ENCODE measurements around the gene ZNF202. TPM values are rescaled to one million over a fixed set of nuclear protein-coding genes. Genes with fewer than 3 reads are reported as not detected.

ZNF202 gene
- total and polyA plus RNA-seq, 2 of the 13 experiments (the other 11 are each of a cell fraction or from before 2014, with no cell fraction given): 7.7 to 7.9 TPM

DNA sequence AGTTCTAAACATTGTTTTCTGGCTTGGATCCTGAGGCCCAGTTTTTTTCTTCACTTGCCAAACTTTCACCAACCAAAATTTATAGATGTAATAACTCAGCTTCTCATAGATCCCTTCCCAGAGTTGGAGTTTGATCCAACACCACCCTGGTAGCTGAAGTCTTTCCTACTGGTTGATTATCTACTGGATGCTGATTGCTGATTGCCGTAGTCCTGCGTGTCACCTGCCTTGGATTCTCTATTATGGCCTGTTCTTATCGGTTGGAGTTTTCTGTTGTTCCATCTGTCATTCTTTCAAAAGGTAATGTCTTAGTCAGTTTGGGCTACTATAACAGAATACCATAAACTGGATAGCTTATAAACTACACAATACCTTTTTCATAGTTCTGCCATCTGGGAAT, 30.2 kb upstream of the ZNF202 start (continued):
- TF ChIP-seq, protein P1, sequence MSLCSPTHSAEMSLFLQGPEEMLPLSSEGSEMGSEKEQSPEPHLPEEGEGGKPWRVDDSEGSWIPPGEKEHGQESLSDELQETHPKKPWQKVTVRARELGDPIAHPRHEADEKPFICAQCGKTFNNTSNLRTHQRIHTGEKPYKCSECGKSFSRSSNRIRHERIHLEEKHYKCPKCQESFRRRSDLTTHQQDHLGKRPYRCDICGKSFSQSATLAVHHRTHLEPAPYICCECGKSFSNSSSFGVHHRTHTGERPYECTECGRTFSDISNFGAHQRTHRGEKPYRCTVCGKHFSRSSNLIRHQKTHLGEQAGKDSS (CRISPR knock-in tag; IDR thresholded peaks at IDR 0.05; ENCODE audit: borderline replicate concordance, low read depth): no peak

DNA sequence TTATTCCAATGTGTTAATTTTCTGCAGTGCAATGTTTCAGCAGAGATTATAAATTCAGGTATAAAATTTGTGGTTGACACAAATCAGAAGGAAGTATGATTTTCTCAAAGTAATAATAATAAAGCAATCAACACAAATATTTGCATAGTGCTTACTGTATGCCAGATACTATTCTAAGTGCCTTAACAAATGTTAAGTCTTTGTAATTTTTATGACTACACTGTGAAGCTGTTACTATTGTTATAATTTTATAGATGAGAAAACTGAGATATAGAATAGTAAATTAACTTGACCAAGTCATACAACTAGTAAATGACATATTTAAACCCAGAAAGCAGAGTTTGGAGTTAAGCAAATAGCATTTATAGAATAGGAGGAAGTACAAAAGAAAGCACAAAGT, 29.3 kb upstream of the ZNF202 start:
- Histone ChIP-seq H3K9me3 (ENCODE audit: low read length) (no peaks in the 10 kb centered on the region), H3K4me1 (ENCODE audit: insufficient read depth, low read length) (no peaks in the 10 kb centered on the region), H3K4me3 (replicated peaks in 1 of 3; ENCODE audit: insufficient read depth in 1 of 3, low read depth in 2 of 3, low read length in 3 of 3) (no peak overlapping the region), H3K9ac (ENCODE audit: insufficient read depth, low read depth, low read length) (no peak overlapping the region), H2AFZ (ENCODE audit: low read length) (no peak overlapping the region), H3K79me2 (ENCODE audit: insufficient read depth, low read length) (no peaks in the 10 kb centered on the region), H4K20me1 (ENCODE audit: insufficient read depth, low read length) (no peaks in the 10 kb centered on the region), H3K36me3 (replicated peaks in 1 of 2; ENCODE audit: control insufficient read depth in 1 of 2, insufficient read depth in 2 of 2, low read length in 2 of 2) (no peaks in the 10 kb centered on the region), H3K4me2 (ENCODE audit: low read depth, low read length) (no peak overlapping the region), H3K27me3 (ENCODE audit: control insufficient read depth in 1 of 2, insufficient read depth in 2 of 2, low read length in 2 of 2) (no peaks in the 10 kb centered on the region), H3K27ac (ENCODE audit: extremely low read length, insufficient read depth, low read length) (no peak overlapping the region)
- FAIRE-seq (no peak), ATAC-seq (no peak), DNase-seq (ENCODE audit: low spot score) (no peak)
- no peak for TF ChIP-seq ZSCAN9 (CRISPR knock-in tag; IDR thresholded peaks at IDR 0.05; ENCODE audit: borderline replicate concordance)
- TF ChIP-seq ZNF713 (CRISPR knock-in tag; IDR thresholded peaks at IDR 0.05): no peak
- TF ChIP-seq, protein P2, sequence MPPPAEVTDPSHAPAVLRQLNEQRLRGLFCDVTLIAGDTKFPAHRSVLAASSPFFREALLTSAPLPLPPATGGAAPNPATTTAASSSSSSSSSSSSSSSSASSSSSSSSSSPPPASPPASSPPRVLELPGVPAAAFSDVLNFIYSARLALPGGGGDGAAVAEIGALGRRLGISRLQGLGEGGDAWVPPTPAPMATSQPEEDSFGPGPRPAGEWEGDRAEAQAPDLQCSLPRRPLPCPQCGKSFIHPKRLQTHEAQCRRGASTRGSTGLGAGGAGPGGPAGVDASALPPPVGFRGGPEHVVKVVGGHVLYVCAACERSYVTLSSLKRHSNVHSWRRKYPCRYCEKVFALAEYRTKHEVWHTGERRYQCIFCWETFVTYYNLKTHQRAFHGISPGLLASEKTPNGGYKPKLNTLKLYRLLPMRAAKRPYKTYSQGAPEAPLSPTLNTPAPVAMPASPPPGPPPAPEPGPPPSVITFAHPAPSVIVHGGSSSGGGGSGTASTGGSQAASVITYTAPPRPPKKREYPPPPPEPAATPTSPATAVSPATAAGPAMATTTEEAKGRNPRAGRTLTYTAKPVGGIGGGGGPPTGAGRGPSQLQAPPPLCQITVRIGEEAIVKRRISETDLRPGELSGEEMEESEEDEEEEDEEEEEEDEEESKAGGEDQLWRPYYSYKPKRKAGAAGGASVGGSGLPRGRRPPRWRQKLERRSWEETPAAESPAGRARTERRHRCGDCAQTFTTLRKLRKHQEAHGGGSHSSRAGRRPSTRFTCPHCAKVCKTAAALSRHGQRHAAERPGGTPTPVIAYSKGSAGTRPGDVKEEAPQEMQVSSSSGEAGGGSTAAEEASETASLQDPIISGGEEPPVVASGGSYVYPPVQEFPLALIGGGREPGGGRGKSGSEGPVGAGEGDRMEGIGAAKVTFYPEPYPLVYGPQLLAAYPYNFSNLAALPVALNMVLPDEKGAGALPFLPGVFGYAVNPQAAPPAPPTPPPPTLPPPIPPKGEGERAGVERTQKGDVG (CRISPR knock-in tag; IDR thresholded peaks at IDR 0.05; ENCODE audit: borderline replicate concordance): no peak
- TF ChIP-seq RAD51 (IDR thresholded peaks at IDR 0.05; ENCODE audit: borderline replicate concordance): no peak
- no peak for TF ChIP-seq ZNF10 (CRISPR knock-in tag; IDR thresholded peaks at IDR 0.05; ENCODE audit: borderline replicate concordance, low read depth)
- TF ChIP-seq RELA (CRISPR knock-in tag; IDR thresholded peaks at IDR 0.05): no peak
- no peak for TF ChIP-seq FOXC1 (CRISPR knock-in tag; IDR thresholded peaks at IDR 0.05; ENCODE audit: borderline replicate concordance)
- intact Hi-C loops (cut with micrococcal nuclease; ENCODE audit: unreplicated experiment) (no loop called here), in situ Hi-C loops (cut with HindIII; ENCODE audit: extremely low pct_ligation_motif_present, low pct_unique_long_range_greater_than_20kb) (no loop called here)
- no TSS peak for BruUV-seq (replicated peaks)
- ChIA-PET POLR2A (no interaction called here), CTCF (ENCODE audit: low intra/inter-chr PET ratio, low total read pairs) (no interaction called here)
